BLaER1 (cell line): ENCODE results near the gene SPI1.
A peak's percentile ranks its signal among the peaks of the same experiment; 100 is the strongest.

Experiments used
- H3K27ac ChIP-seq: shearing (Covaris generic); formaldehyde crosslinking; 2 replicates; pipeline ENCODE4 v1.8.1; 2022
- H3K27me3 ChIP-seq: shearing (Covaris generic); formaldehyde crosslinking; 2 replicates; pipeline ENCODE4 v1.8.1; 2022
- H3K36me3 ChIP-seq: shearing (Covaris generic); formaldehyde crosslinking; 2 replicates; pipeline ENCODE4 v1.8.1; 2022
- H3K4me1 ChIP-seq: shearing (Covaris generic); formaldehyde crosslinking; 2 replicates; pipeline ENCODE4 v1.8.1; 2022
- H3K4me2 ChIP-seq: shearing (Covaris generic); formaldehyde crosslinking; 2 replicates; pipeline ENCODE4 v1.8.1; 2022
- H3K4me3 ChIP-seq: shearing (Covaris generic); formaldehyde crosslinking; 2 replicates; pipeline ENCODE4 v1.8.1; 2022
- H3K9ac ChIP-seq: shearing (Covaris generic); formaldehyde crosslinking; 2 replicates; pipeline ENCODE4 v1.8.1; 2022
- H3K9me3 ChIP-seq: shearing (Covaris generic); formaldehyde crosslinking; 2 replicates; pipeline ENCODE4 v1.8.1; 2022
- H4K20me1 ChIP-seq: shearing (Covaris generic); formaldehyde crosslinking; 2 replicates; pipeline ENCODE4 v1.8.1; 2022
- Cebpa-rat ChIP-seq: shearing (Covaris generic); IDR thresholded peaks from 2 replicates; pipeline ENCODE4 v1.8.1; 2022

SPI1 gene

DNA sequence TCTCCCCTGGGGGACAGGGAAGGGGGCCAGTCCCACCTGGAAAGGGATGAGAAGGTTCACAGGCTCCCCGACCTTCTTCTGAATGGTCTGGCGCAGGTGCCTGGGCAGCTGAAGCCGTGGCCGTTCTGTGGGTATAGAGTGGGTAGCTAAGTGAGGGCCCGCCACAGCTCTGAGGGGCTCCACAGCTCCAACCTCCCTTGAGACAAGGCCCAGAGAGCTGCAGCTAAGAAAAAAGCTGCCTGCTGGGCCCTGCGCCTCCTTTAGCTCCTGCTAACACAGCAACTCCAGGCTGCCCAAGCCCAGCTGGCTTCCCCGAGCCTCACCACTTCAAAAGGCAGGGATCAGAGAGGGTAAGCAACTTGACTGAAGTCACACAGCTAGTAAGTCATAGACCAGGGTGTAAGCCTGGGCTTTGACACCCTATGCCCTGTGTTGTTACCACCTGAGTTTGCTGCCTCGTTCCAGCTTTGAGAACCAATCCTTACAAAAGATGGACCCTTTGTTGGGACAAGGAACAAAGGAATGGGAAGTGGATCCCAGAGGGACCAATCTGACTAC lies 44.4 kb downstream of the SPI1 start:
- Histone ChIP-seq H4K20me1 (no peaks in the 10 kb centered on the region), H3K36me3 (peaks cover 31% of the 10 kb centered on the region), H3K4me2 (no peak overlapping the region), H3K27ac (no peak overlapping the region), H3K27me3 (no peaks in the 10 kb centered on the region), H3K9ac (no peak overlapping the region), H3K9me3 (no peaks in the 10 kb centered on the region), H3K4me3 (no peak overlapping the region), H3K4me1 (peaks cover 17% of the 10 kb centered on the region)
- TF ChIP-seq Cebpa-rat, result no peak

DNA sequence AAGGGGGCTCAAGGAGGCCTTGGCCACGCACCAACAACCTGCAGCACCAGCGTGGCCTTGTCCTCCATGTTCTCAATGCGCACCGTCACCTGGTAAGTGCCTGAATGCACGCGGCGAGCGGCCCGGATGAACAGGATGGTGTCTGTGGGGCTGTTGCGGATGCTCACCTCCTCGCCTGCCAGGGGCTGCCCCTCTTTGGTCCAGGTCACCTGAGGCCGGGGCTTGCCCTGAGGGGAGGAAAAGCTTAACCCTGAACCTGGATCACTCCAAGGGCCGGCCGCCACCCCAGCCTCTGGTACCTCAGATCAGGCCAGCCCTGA lies 44.9 kb downstream of the SPI1 start:
- no peaks in the 10 kb centered on the region for H3K9me3 ChIP-seq
- TF ChIP-seq Cebpa-rat, result no peak
- no peaks in the 10 kb centered on the region for H3K27me3 ChIP-seq
- no peak overlapping the region; the same call in 1 of the 2 replicates for H3K27ac ChIP-seq
- no peaks in the 10 kb centered on the region for H4K20me1 ChIP-seq
- H3K4me1 ChIP-seq, result peaks cover 22% of the 10 kb centered on the region
- no peak overlapping the region for H3K9ac ChIP-seq
- peaks cover 34% of the 10 kb centered on the region for H3K36me3 ChIP-seq
- no peak overlapping the region for H3K4me3 ChIP-seq
- no peak overlapping the region for H3K4me2 ChIP-seq

DNA sequence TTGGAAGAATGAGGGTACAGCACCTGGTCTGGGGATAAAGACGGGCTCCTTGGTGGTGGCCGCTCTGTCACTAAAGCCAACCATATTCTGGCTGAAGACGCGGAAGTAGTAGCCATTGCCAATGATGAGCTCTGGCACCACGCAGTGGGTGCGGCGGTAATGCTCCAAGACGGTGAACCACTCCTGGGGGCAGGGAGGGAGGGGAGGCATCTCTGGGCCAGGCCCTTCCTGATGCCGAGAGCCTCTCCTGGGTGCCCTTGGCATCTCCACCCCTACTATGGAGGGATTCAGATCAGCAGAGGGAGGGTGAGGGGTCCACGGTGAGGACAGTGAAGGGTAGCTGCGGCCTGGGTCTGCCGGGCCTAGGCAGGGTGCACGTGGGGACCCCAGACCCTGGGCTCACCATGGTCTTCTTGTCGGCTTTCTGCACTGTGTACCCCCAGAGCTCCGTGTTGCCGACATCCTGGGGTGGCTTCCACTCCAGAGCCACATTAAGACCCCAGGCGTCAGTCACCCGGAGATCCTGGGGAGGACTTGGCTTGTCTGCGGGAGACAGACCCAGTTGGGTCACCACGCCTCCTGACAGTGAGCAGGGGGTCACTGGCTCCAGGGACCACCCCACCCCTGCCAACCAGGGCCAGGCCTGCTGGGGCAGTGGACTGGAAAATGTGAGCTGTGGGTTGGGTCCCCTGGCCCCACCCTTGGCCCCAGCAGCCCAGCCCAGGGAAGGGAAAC lies 45.4 kb downstream of the SPI1 start:
- no peak overlapping the region; the same call in 1 of the 2 replicates for H3K27ac ChIP-seq
- no peak for TF ChIP-seq Cebpa-rat
- peaks cover 34% of the 10 kb centered on the region for H3K36me3 ChIP-seq
- H3K4me2 ChIP-seq, result no peak overlapping the region
- H3K9ac ChIP-seq, result no peak overlapping the region
- H3K4me3 ChIP-seq, result no peak overlapping the region
- H4K20me1 ChIP-seq, result no peaks in the 10 kb centered on the region
- no peaks in the 10 kb centered on the region for H3K27me3 ChIP-seq
- no peaks in the 10 kb centered on the region for H3K9me3 ChIP-seq
- H3K4me1 ChIP-seq, result peaks cover 27% of the 10 kb centered on the region

DNA sequence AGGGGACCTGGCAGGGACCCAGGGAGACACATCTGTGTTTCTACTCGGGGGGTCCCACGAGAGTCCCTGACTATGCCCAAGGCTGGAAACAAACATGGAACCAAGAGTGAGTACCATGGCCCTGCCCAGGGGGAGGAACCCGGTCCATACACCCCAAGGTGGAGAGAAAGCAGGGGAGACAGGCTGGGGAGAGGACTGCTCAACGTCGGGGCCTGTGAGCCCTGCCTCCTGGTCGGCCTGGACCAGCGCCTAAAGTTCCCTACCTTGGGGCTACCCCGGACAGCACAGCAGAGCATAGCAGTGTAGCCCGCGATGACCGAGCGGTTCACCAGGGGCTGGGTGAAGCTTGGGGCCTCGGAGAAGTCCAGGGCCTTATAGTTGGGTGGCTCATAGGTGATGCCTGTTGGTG lies 46.0 kb downstream of the SPI1 start:
- no peaks in the 10 kb centered on the region for H4K20me1 ChIP-seq
- H3K9ac ChIP-seq, result no peak overlapping the region; the same call in 1 of the 2 replicates
- peak overlapping the region; percentile 38; the same call in 1 of the 2 replicates for H3K27ac ChIP-seq
- H3K27me3 ChIP-seq, result no peaks in the 10 kb centered on the region
- no peak overlapping the region for H3K4me3 ChIP-seq
- H3K4me2 ChIP-seq, result no peak overlapping the region
- no peaks in the 10 kb centered on the region for H3K9me3 ChIP-seq
- no peak for TF ChIP-seq Cebpa-rat
- peaks cover 34% of the 10 kb centered on the region for H3K36me3 ChIP-seq
- peaks cover 33% of the 10 kb centered on the region for H3K4me1 ChIP-seq

DNA sequence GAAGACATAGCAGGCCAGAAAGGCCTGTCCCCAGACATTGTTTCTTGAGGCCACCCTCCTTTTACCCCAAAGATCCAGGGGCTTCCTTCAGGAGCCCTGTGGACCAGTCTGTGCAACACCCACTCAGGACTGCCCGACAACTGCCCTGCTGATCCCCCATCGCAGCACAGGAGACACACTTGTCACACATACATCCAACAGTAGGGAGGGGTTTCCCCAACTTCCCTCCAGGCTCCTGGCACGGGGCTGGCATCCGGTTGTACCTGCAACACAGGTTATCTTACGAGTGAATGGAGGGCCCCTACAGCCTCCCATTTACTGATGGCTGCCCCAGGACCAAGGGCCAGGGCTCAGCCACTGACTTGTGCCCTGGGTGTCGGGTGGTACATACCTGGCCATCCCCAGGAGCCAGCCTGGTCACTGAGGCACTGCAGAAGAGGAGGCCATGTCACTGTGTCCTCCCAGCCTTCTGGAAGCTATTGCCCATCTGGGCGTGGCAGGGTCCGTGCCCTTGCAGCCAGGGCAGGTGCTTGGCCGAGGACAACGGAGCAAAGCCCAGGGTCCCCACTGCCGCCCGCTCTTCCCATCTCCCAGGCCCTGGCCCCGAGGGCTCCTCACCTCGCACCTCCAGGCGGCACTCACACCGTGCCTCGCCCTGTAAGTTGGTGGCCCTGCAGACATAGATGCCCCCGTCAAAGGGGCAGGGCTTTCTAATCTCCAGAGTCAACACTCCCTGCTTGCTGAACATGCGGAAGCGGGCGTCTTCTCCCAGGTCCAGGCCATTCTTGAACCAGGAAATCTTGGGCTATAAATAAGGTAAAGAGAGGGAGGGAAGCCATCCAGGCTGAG lies 46.7 kb downstream of the SPI1 start:
- H3K4me2 ChIP-seq, result no peak overlapping the region
- peaks cover 38% of the 10 kb centered on the region for H3K4me1 ChIP-seq
- no peak overlapping the region for H3K4me3 ChIP-seq
- no peak for TF ChIP-seq Cebpa-rat
- H3K9me3 ChIP-seq, result no peaks in the 10 kb centered on the region
- no peak overlapping the region; the same call in 1 of the 2 replicates for H3K9ac ChIP-seq
- no peaks in the 10 kb centered on the region for H3K27me3 ChIP-seq
- H3K27ac ChIP-seq, result peak overlapping the region; percentile 38; the same call in 1 of the 2 replicates
- peaks cover 34% of the 10 kb centered on the region for H3K36me3 ChIP-seq
- no peaks in the 10 kb centered on the region for H4K20me1 ChIP-seq

DNA sequence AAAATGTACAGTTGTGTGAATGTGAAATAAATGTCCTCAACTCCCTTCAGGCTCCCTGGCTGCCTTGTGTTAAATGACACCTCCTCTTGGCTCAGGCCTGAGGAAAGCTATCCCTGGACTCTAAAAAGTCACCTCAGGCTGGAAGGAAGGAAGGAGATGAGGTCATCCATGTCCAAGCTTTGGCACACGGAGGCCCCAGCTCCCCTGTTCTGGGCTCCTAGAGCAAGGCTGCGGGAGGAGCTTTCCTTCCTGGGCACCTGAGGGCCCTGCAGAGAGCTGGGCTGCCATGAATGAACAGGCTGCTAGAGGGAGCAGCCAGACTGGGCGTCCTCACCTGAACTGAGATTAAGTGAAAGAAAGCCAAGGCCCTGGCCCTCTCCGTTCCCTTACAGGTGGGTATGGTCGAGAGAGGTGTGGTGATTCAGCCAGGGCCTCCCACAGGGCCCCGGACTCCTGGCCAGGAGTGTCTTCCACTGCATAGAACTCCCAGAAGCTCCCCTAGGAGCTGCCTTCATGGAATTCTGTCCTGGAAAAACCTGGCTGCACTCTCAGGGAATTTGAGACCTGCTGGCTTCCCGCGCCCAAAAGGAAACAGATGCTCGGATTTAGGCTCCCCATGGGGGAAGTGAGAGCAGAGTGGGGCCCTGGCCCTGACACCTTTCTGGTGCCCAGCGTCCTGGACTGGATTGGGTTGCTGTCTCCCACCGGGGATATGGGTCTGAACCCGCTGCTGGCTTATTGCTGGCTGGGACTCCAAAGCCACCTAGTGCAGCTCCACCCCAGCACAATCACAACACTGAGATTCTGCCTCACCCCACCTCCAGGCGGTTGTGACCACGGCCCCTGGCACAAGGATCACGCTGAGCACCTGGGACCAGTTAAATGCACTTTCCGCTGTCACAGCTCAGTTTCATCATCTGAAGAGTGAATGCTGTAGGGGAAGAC lies 48.1 kb downstream of the SPI1 start:
- Histone ChIP-seq H3K27me3 (no peaks in the 10 kb centered on the region), H3K4me2 (0 out of 2 replicates have a peak overlapping the region, but pooled peaks have one; percentile 0)

DNA sequence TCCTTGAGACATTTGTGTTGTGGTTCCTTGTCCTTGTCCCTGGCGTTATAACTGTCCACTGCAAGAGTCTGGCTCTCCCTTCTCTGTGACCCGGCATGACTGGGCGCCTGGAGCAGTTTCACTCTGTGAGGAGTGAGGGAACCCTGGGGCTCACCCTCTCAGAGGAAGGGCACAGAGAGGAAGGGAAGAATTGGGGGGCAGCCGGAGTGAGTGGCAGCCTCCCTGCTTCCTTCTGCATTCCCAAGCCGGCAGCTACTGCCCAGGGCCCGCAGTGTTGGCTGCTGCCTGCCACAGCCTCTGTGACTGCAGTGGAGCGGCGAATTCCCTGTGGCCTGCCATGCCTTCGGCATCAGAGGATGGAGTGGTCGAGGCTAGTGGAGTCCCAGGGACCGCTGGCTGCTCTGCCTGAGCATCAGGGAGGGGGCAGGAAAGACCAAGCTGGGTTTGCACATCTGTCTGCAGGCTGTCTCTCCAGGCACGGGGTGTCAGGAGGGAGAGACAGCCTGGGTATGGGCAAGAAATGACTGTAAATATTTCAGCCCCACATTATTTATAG lies 48.8 kb downstream of the SPI1 start:
- Histone ChIP-seq H4K20me1 (no peaks in the 10 kb centered on the region), H3K27ac (0 out of 2 replicates have a peak overlapping the region, but pooled peaks have one; percentile 73), H3K4me3 (no peak overlapping the region), H3K4me1 (peaks cover 48% of the 10 kb centered on the region), H3K9me3 (no peaks in the 10 kb centered on the region), H3K36me3 (peaks cover 34% of the 10 kb centered on the region), H3K27me3 (no peaks in the 10 kb centered on the region), H3K9ac (peak overlapping the region; percentile 17; the same call in 1 of the 2 replicates), H3K4me2 (0 out of 2 replicates have a peak overlapping the region, but pooled peaks have one; percentile 0)
- TF ChIP-seq Cebpa-rat, result no peak

More for the DNA sequence above, 48.1 kb downstream of the SPI1 start:
- H3K9ac ChIP-seq, result peak overlapping the region; percentile 17; the same call in 1 of the 2 replicates
- no peak for TF ChIP-seq Cebpa-rat
- H3K4me3 ChIP-seq, result no peak overlapping the region
- no peaks in the 10 kb centered on the region for H4K20me1 ChIP-seq
- H3K36me3 ChIP-seq, result peaks cover 34% of the 10 kb centered on the region
- H3K4me1 ChIP-seq, result peaks cover 45% of the 10 kb centered on the region
- no peak overlapping the region for H3K27ac ChIP-seq
- no peaks in the 10 kb centered on the region for H3K9me3 ChIP-seq

DNA sequence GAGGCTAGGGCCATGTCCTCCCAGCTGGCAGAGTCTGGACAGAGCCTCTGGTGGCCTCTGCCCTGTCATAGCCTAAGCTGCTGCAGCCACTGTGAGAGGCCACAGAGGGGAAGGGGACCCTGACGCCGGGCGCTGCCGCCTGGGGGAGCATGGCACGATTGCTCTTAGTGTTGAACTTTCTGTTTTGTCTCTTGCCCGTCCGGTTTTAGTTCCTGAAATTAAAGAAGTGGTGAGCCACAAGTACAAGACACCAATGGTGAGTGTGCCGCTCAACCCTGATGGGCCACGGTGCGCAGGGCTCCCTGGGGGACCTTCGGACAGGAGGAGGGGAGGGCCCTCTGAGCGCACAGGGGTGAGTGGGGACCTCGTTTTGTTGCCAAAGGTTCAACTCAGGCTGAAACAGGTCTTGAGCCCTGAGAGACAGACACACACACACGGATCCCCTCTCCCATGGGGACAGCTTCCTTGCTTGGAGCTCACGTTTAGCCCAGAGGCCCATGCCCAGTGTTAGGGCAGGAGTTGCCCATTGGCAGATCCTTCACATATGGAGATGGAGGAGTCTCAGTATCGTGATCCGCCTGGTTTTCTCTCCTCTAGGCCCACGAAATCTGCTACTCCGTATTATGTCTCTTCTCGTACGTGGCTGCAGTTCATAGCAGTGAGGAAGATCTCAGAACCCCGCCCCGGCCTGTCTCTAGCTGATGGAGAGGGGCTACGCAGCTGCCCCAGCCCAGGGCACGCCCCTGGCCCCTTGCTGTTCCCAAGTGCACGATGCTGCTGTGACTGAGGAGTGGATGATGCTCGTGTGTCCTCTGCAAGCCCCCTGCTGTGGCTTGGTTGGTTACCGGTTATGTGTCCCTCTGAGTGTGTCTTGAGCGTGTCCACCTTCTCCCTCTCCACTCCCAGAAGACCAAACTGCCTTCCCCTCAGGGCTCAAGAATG lies 49.6 kb downstream of the SPI1 start:
- Histone ChIP-seq H3K4me2 (peak overlapping the region; percentile 78), H3K9me3 (no peaks in the 10 kb centered on the region), H3K27ac (peak overlapping the region; percentile 73), H3K27me3 (no peaks in the 10 kb centered on the region), H3K4me3 (no peak overlapping the region), H3K4me1 (peaks cover 48% of the 10 kb centered on the region), H3K36me3 (peaks cover 34% of the 10 kb centered on the region), H4K20me1 (no peaks in the 10 kb centered on the region), H3K9ac (peak overlapping the region; percentile 69)
- no peak for TF ChIP-seq Cebpa-rat
